Liver (tissue), 2 donors: Measurements from ENCODE around the gene HSD17B4.

Experiments
- CTCF ChIP-seq: fragments of 150-350 bp; IDR thresholded peaks from 2 replicates; pipeline ENCODE4 v1.5.1; 2017; ENCODE audit warnings: improper control_type of control experiment, low read depth, low read length; ENCODE audit not compliant: missing input control
- MAX ChIP-seq: IDR thresholded peaks from 2 replicates; pipeline ENCODE4 v1.6.1; 2016; ENCODE audit warnings: antibody characterized with exemption
- donor health status: healthy.

GRCh38 chr5:119476341-119476740 is 24.0 kb downstream of the HSD17B4 start:
- TF ChIP-seq CTCF (no peak), MAX (no peak)
